HG03342 (cell line): ENCODE results near the gene OPCML.

Source experiments
- ATAC-seq: cut with Tn5 transposase; IDR thresholded peaks from one replicate; pipeline ENCODE4 v1.9.1; 2021; ENCODE audit warnings: mild to moderate bottlenecking, moderate library complexity; ENCODE audit not compliant: unreplicated experiment

Gene OPCML

DNA sequence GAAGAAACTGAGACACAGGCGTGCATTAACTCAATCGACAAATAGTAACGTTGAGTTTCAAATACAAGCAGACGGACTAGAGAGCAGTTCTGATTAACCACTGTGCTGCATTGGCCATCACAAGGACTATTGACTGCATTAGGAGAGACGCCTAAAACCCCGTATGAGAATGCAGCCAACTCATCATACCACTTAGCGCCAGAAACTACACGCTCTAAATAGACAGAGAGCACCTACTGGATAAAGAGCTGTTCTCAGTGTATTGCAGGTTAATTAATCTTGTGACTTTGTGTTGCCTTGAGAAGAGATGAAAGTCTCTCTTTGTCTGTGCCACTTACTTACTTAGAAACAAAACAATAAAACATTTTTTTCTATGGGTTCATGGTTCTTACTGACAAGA is 484.0 kb downstream of the OPCML start:
- no peak for ATAC-seq

DNA sequence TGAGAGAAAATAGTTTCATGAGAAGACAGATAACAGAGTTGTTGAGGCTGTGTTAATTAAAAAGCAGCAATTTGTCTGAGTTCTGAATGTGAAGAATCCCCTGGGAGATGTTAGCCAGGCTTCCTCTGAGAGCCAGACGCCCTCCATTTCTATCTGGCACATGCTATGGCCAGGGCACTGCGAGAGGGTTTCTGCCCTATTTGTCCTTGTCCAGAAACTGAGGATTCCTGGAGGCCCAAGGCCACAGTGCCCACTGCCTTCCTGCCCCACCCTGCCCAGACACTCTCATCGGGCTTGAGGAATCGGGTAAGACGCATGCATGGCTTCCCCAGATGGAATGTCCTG is 484.6 kb downstream of the OPCML start:
- ATAC-seq, result no peak

DNA sequence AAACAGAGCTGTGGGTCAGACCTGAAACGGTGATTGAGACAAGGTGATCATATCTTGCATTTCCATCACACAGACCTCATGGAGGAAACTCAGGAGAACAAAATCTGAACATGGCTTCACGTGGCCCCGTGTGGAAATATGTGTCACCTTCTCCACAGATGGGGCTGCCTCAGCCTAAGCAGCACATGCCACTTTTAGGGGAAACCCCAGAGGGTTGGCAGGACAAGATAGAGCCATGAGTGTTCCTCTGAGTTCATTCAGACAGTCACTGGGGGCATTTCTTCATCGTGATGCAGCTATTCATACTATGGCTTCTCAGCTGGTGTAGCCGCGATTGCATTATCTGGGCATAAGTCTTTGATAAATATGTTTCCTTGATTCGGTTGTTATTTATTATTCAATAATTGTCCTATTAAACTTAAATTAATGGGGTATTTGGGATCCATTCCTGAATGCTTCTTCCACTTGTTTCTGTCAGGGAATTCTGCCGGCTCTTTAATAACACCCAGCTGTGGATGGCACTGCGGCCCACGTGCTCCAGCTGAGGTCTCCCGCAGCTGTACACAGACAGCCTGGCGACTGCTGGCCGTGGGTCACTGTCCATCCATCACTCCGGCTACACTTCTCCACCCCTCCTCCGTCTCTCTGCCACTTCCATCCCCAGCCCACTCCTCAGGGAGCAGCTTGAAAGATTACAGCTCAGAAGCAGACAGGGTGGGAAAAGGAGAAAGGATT is 485.1 kb downstream of the OPCML start:
- no peak for ATAC-seq

DNA sequence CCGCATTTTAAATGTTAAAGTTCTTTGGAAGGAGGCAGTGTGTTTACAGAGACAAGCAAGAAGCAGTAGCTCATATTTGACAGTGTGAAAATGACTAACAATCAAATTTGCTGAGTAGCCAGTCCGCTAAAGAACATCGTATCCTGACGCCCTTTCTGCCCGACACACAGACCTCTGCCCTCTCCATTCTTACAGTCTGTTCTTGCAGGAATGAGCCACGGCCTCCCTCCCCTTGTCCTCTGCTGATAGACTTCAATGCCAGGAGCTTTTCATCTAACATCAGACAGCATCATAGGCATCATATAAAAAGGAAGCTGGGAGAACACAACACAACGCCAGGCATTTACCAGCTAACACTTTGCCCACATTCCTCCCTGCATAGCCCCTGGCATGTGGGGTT is 486.0 kb downstream of the OPCML start:
- ATAC-seq, result no peak

- no peak for ATAC-seq
Observed at GRCh38 chr11:133041928-133042882, 490.1 kb downstream of the OPCML start.

DNA sequence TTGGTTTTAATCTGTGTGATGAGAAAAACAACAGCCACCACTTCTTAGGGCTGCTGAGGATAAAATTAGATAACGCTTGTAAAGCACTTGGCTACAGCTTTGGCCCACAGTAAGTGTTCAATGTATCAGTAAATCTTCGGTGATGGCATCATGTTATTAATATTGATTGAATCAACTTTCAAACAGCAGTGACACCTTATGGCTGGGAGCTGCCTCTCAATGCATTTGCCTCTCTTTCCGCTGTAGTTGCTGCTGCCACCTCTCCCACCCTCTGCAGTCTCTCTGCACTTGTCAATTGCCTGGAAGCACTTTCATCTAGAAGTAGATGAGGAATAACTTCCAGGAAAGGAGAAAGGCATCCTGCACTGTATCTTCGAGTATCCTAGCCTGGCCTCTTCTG is 491.1 kb downstream of the OPCML start:
- no peak for ATAC-seq

DNA sequence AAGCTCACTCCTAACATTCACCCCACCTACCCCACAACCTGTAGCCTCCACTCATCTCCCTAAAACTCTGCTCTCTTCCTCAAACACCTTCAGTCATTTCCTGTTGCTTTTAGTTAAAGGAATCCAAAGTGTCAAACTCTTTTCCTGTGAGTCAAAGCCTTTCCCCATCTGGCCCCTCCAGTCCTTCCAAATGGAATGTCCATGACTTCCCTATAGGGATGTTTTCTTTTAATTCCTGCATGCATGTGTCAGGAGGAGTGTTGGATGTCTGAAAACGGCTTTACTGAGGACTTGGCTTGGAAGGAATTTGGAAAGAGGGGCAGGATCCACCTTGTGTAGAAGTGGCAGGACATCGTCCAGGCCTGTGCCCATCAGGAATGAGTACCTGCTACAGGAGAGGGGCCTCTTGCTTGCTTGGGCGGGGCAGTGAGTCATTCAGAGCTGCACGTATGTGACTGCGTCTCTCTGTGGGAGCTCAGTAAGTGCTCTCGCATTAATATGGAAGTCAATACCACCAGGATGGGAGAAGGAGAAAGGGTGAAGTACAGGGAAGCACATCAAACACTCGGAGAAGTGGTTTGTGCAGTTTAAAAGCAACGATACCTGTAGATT is 491.9 kb downstream of the OPCML start:
- no peak for ATAC-seq

DNA sequence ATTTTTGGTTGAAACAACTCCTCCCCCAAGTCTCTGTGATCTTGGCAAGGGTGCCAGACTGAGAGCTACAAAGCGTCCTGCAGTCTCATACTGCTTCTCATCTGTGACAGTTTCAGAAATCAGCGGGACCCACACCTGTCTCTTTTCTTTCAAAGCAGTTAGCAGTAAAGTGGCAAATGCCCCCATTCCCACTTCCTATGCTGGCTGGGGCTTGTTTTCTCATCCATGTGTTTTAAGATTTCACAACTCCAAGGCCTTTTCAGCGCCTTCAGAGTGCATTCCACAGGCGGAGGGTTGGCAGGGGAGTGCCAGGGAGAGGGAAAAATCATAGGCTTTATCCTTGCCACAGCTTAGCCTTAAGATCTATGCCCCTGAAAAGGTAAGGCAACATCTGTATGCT is 493.5 kb downstream of the OPCML start:
- ATAC-seq, result no peak

GRCh38 chr11:133034929-133035328 is 497.4 kb downstream of the OPCML start:
- ATAC-seq, result no peak

- ATAC-seq, result no peak
Observed at GRCh38 chr11:133029107-133029506, 503.2 kb downstream of the OPCML start.

GRCh38 chr11:133026952-133027351 is 505.3 kb downstream of the OPCML start:
- no peak for ATAC-seq

DNA sequence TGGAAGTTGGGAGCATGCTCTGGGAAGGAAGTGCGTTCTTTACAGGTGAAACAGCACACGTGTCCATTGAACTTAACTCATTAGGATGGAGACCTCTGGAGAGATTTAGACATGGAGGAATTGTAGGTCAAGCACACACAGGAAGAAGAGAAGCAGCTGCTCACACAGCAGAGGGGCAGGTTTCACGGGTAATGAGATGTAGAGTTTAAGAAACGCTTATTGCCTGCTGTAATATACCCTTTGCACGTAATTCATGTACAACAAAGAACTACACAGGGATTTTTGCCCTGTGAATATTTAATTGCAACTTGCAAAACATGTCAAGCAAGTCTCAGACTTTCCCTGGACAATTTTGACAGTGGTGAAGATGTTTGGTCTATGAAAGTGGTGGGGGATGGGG is 508.0 kb downstream of the OPCML start:
- ATAC-seq, result no peak

DNA sequence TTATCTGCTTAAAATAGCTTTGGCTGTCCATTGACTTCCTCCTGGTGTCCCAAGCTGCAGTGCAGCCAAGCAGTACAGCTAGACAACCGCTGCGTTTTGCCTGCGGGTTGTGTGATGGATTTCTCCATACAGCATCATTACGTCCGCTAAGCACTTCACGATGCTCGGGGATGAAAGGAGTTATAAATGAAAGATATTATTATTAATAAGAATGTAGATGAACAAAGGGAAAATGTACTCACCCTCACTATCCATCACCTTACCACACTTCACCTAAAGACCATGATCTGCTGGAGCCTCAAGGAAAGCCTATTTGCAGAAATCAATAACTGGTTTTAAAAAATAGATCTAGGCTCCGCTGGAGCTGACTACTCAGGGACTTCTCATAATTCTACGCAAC is 509.1 kb downstream of the OPCML start:
- no peak for ATAC-seq

GRCh38 chr11:133021553-133021952 is 510.7 kb downstream of the OPCML start:
- ATAC-seq, result no peak

DNA sequence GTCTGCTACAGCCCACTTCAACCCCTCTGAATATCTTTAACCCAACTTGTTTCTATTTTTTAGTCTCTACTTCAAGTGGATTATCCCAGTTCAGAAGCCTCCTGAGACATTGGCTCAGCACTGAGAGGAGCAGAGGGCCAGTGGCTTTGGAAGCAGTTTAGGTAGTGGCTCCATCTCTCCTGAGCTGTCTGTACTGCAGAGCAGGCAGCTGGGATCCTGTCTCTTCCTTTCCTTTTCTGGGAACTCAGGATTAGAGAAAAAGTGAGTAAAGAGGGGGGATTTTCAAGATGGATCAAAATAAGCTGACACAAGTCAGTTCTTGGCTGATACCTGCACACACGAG is 512.0 kb downstream of the OPCML start:
- no peak for ATAC-seq

DNA sequence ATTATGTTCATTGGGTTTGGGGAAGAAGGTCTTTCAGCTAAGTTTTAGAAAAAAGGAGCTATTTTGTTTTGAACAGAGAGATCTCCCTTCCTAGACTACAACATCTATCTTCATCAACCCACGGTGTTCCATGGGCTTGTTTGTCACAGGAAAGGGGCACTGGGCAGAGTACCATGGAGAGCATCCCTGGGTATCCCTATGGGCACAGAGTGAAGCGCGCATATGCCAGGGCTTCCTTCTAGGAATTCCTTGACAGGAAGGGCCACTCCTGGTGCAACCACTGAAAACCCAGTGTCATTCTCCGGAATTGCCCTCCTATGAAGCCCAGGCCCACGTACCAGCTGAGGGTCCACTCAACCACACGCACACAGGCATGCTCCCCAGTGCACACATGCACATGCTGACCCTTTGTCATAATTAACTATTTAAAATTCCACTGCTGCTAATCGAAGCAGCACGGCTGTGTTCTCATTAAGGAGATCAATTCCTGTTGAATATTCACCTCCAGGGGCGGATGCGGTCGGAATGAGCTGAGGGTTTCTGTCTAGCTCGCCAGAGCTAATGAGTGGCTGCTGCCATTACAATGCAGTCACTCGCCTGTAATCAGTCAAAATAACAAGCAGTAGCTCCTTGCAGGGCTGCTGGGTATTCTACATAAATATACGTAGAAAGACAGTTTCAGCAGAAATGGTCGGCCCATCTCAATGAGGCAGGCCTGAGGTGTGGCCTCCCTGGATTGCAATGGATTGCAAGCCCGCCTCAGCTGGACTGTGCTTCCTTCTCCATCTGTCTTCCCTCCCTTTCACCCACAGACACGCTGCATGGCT is 512.5 kb downstream of the OPCML start:
- ATAC-seq, result no peak

- ATAC-seq, result no peak
Observed at GRCh38 chr11:133015457-133015856, 516.8 kb downstream of the OPCML start.

DNA sequence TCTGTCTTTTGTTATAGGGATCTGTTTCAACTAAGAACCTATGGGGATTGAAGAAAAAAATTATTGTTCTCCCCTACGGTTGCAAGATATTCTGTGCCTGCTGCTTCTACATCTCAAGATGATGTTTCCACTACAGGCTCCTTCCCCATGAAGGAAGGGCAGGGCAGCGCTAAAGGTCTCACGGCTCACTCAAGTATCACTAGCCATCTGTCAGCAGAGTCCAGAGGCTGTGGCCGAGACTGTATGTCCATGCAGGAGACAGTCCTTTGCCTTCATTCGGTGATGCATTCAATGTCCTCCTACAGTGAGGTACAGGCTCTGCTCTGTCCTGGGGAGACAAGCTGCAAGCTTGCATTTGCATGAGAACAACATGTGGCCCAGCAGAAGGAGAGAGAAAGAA is 518.0 kb downstream of the OPCML start:
- ATAC-seq, result no peak

- no peak for ATAC-seq
Observed at GRCh38 chr11:133012803-133013202, 519.5 kb downstream of the OPCML start.

GRCh38 chr11:133011604-133012003 is 520.7 kb downstream of the OPCML start:
- ATAC-seq, result no peak

GRCh38 chr11:133007027-133007584 is 525.2 kb downstream of the OPCML start:
- no peak for ATAC-seq
